Osteocyte (in vitro differentiated cells): ENCODE results near the gene VEZF1. TPM values are rescaled to one million over a fixed set of nuclear protein-coding genes. Genes with fewer than 3 reads are reported as not detected.
A peak's percentile ranks its signal among the peaks of the same experiment; 100 is the strongest.

Experiments
- DNase-seq: peaks from one replicate; pipeline ENCODE4 v3.0.0; 2021; ENCODE audit warnings: mixed read lengths; ENCODE audit not compliant: unreplicated experiment; ENCODE audit errors: extremely low spot score
- H3K27ac Mint-ChIP-seq: one replicate; pipeline ENCODE4 v1.8.0; 2021; ENCODE audit warnings: mild to moderate bottlenecking, mixed read lengths; ENCODE audit not compliant: unreplicated experiment
- H3K27me3 Mint-ChIP-seq: one replicate; pipeline ENCODE4 v1.8.0; 2021; ENCODE audit warnings: mixed read lengths; ENCODE audit not compliant: unreplicated experiment
- H3K36me3 Mint-ChIP-seq: one replicate; pipeline ENCODE4 v1.8.0; 2021; ENCODE audit warnings: mixed read lengths; ENCODE audit not compliant: unreplicated experiment
- H3K4me1 Mint-ChIP-seq: one replicate; pipeline ENCODE4 v1.8.0; 2021; ENCODE audit warnings: mixed read lengths; ENCODE audit not compliant: unreplicated experiment
- H3K4me3 Mint-ChIP-seq: one replicate; pipeline ENCODE4 v1.8.0; 2021; ENCODE audit warnings: mild to moderate bottlenecking, moderate library complexity, mixed read lengths; ENCODE audit not compliant: unreplicated experiment
- H3K9me3 Mint-ChIP-seq: one replicate; pipeline ENCODE4 v1.8.0; 2021; ENCODE audit warnings: mixed read lengths; ENCODE audit not compliant: unreplicated experiment
- CTCF ChIP-seq: fragments of 200-600 bp; sonication (generic); IDR thresholded peaks from 2 replicates; pipeline ENCODE4 v1.5.0; 2021; ENCODE audit warnings: antibody characterized with exemption, mild to moderate bottlenecking, moderate library complexity
- total RNA-seq: library from RNA; stranded (reverse); gene quantifications from 2 replicates; pipeline ENCODE4 v1.2.1, GENCODE V29; 2021

The VEZF1 gene
- total RNA-seq, 1 donor from 2014 or later = 50.6 TPM

GRCh38 chr17:58006560-58006923 is 18.5 kb upstream of the VEZF1 start:
- Mint-ChIP-seq H3K4me1 (peaks cover 51% of the 10 kb centered on the region), H3K9me3 (no peaks in the 10 kb centered on the region), H3K27ac (peak overlapping the region; percentile 99), H3K4me3 (peak overlapping the region; percentile 96), H3K27me3 (no peaks in the 10 kb centered on the region), H3K36me3 (peaks cover 31% of the 10 kb centered on the region)
- no peak for TF ChIP-seq CTCF
- peak; percentile 88 for DNase-seq

- no peaks in the 10 kb centered on the region for H3K9me3 Mint-ChIP-seq
- peaks cover 51% of the 10 kb centered on the region for H3K4me1 Mint-ChIP-seq
- H3K27ac Mint-ChIP-seq = peak overlapping the region; percentile 99
- peak overlapping the region; percentile 96 for H3K4me3 Mint-ChIP-seq
- H3K36me3 Mint-ChIP-seq = peaks cover 31% of the 10 kb centered on the region
- H3K27me3 Mint-ChIP-seq = no peaks in the 10 kb centered on the region
- no peak for DNase-seq
- no peak for TF ChIP-seq CTCF
These were observed 17.9 kb upstream of the VEZF1 start for GRCh38 chr17:58005728-58006559.

DNA sequence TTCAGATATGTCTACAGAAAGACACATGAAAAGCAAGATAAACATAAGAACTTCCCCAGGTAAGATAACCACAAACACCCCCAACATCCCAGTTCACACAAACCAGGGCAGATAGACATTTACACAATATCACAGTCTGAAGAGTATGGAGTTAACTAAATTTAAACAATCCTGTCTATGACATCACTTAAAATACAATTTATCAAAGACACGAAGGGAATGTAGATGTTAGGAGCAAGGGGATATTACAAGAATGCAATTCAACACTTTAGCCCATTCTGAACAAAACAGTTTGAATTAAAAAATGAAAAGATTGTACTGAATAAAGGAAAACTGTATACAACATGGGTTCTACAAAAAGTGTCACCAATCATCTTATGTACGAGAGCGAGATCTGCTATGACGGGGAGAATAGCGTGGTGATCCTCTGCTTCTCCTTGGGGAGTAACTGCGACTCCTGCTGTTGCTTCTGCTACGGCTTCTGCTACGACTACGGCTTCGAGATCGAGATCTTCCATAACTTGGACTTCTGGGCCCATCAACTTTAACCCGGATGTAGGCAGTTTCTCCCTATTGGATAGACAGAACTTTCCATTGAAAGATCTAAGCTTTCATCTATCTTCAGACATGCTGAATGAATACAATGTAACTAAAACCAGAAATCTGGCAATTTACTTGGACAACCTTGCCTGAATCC is 17.1 kb upstream of the VEZF1 start:
- H3K27me3 Mint-ChIP-seq = no peaks in the 10 kb centered on the region
- peaks cover 31% of the 10 kb centered on the region for H3K36me3 Mint-ChIP-seq
- no peak for DNase-seq
- no peaks in the 10 kb centered on the region for H3K9me3 Mint-ChIP-seq
- peaks cover 51% of the 10 kb centered on the region for H3K4me1 Mint-ChIP-seq
- peak overlapping the region; percentile 99 for H3K27ac Mint-ChIP-seq
- peak overlapping the region; percentile 96 for H3K4me3 Mint-ChIP-seq
- TF ChIP-seq CTCF = no peak

GRCh38 chr17:58004060-58004459 is 16.0 kb upstream of the VEZF1 start:
- H3K4me1 Mint-ChIP-seq = peaks cover 51% of the 10 kb centered on the region

More at GRCh38 chr17:58004060-58004459, 16.0 kb upstream of the VEZF1 start:
- Mint-ChIP-seq H3K27me3 (no peaks in the 10 kb centered on the region), H3K27ac (no peak overlapping the region), H3K4me3 (no peak overlapping the region), H3K36me3 (peaks cover 35% of the 10 kb centered on the region), H3K9me3 (no peaks in the 10 kb centered on the region)
- DNase-seq = no peak
- TF ChIP-seq CTCF = no peak
